Kidney epithelial cell (primary cell): Measurements from ENCODE around the gene ADAM12. TPM values are rescaled to one million over a fixed set of nuclear protein-coding genes. Genes with fewer than 3 reads are reported as not detected.

Source experiments
- DNase-seq: peaks from one replicate; pipeline ENCODE4 v3.0.0-alpha.2; 2010; ENCODE audit warnings: low read depth
- H3K27me3 ChIP-seq: 2 replicates; pipeline ENCODE4 v1.6.0; 2011; ENCODE audit warnings: low read length; ENCODE audit not compliant: control insufficient read depth, insufficient read depth
- H3K36me3 ChIP-seq: 2 replicates; pipeline ENCODE4 v1.5.1; 2011; ENCODE audit warnings: low read length; ENCODE audit not compliant: control insufficient read depth, insufficient read depth
- H3K4me3 ChIP-seq: 2 replicates; pipeline ENCODE4 v1.5.1; 2011; ENCODE audit warnings: low read depth, mild to moderate bottlenecking, control low read depth, low read length
- CTCF ChIP-seq: IDR thresholded peaks from 2 replicates; pipeline ENCODE4 v1.5.1; 2011; ENCODE audit warnings: mild to moderate bottlenecking, moderate library complexity, low read length, control low read depth, inconsistent platforms; ENCODE audit not compliant: insufficient read depth, poor library complexity, severe bottlenecking
- total RNA-seq: library from RNA; depleted of rRNA; stranded (reverse); fragments of >200 nt; gene quantifications from 2 replicates; pipeline ENCODE4 v1.2.3, GENCODE V29; 2015

Gene ADAM12
- total RNA-seq, 1 donor from 2014 or later: 21.9 TPM

DNA sequence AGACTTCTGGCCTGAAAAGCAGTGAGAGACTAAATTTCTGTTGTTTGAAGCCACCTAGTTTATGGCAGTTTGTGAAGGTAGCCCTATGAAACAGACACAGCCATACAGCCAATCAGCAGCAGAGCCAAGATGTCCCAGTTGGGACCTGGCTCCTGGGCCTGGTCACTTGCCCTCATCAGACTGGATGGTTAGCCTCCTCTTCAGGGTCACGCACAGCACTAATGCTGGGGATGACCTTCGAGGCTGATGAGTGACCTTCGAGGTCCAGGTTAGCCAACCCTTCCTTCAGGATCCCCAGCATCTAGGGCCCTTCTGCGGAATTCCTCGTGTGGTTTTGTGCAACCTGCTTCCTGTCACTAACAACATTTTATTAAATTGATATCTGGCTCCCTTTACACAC lies 262.3 kb downstream of the ADAM12 start:
- Histone ChIP-seq H3K27me3 (no peaks in the 10 kb centered on the region), H3K36me3 (no peaks in the 10 kb centered on the region), H3K4me3 (no peak overlapping the region)
- no peak for DNase-seq
- TF ChIP-seq CTCF: no peak

GRCh38 chr10:126124668-126125349 lies 263.5 kb downstream of the ADAM12 start:
- Histone ChIP-seq H3K36me3 (no peaks in the 10 kb centered on the region), H3K4me3 (no peak overlapping the region), H3K27me3 (no peaks in the 10 kb centered on the region)
- TF ChIP-seq CTCF: no peak
- no peak for DNase-seq

DNA sequence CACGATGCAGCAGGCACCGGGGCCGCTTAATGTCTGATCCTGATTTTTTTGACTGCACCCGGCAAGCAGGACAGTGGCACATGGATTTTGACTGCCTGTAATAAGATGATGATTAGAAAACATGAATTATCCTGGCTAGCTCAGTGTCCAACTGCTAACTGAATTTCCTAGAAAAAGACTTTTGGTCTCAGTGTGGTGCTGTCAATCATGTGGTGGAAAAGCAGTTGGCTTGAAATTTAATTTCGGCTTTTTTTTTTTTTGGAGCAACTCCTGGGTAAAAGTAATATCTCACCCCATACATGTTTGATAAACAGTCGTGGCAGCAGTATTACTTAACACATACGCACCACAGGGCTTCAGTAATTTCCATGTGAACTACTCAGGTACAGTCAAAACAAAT lies 264.2 kb downstream of the ADAM12 start:
- Histone ChIP-seq H3K36me3 (no peaks in the 10 kb centered on the region), H3K27me3 (no peaks in the 10 kb centered on the region), H3K4me3 (no peak overlapping the region)
- no peak for DNase-seq
- no peak for TF ChIP-seq CTCF

DNA sequence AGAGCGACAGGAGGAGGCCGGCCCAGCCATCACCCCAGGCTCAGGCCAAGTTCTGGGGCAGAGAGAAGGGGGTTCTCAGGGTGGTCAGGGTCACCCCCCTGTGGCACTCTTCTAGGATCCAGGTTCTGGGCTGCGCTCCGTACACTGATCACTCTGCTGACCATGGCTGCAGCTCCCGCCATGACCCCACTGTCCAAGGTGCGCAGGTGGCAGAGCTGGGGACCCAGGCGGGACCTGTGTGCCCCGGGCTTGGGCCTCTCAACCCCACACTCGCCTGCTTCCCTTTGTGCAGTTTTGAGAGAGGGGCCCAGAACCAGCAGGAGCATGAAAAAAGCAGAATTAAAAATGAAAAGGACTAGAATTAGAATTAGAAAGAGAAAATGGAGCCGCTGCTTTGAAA lies 264.8 kb downstream of the ADAM12 start:
- Histone ChIP-seq H3K36me3 (no peaks in the 10 kb centered on the region), H3K4me3 (no peak overlapping the region), H3K27me3 (no peaks in the 10 kb centered on the region)
- DNase-seq: no peak
- TF ChIP-seq CTCF: no peak

- no peak for TF ChIP-seq CTCF
- Histone ChIP-seq H3K36me3 (no peaks in the 10 kb centered on the region), H3K4me3 (no peak overlapping the region), H3K27me3 (no peaks in the 10 kb centered on the region)
- DNase-seq: no peak
These were observed 265.4 kb downstream of the ADAM12 start for GRCh38 chr10:126122881-126123280.

- no peaks in the 10 kb centered on the region for H3K36me3 ChIP-seq
- no peak for DNase-seq
- TF ChIP-seq CTCF: no peak
- no peak overlapping the region for H3K4me3 ChIP-seq
- no peaks in the 10 kb centered on the region for H3K27me3 ChIP-seq
These were observed 268.7 kb downstream of the ADAM12 start for GRCh38 chr10:126119599-126119998.
